ENCODE results near the gene TNP1.

Gene TNP1, protein sequence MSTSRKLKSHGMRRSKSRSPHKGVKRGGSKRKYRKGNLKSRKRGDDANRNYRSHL

DNA sequence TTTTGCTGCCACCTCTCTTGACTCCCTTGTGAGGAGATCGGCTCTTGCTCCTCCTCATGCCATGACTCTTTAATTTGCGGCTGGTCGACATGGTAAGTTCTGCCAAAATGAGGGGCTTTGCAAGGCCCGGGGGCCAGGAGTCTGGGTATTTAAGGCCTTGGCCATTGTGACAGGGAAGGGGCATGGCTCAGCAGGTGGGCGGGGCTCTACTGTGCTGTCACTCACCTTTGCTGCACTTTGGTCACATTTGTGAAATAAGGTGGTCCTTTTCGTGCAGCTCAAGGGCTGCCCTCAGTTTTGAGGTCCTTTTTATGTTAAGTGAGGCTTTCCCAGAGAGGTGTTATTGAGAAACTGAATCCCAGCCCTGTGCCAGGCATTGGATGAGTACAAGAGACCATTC is at the start of gene TNP1:
TSS of gene TNP1 (minus strand) at position 121 of the 400 bp plus-strand sequence. CDS start at position 91, 30 bp downstream.
- no peak for DNase-seq (ENCODE audit: low spot score)

DNA sequence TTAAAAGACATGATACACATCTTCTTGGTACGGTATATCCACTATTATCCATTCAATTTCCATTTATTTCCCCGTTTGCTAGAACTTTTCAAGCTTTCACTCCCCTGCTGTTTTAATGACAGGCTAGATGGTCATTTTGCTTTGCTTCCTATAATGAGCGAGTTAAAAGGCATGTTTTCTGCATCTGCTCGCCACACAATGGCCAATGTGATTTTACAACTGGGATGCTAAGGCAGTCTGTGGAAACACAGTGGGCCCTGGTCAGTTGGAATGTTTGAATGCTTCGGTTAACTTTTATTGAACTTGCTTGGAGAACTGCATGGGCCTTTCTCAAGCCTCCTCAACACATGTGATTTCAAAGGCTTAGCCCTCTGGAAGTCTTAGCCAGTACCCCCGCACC is 48.4 kb upstream of the TNP1 start:
- DNase-seq (ENCODE audit: low spot score) = no peak

DNA sequence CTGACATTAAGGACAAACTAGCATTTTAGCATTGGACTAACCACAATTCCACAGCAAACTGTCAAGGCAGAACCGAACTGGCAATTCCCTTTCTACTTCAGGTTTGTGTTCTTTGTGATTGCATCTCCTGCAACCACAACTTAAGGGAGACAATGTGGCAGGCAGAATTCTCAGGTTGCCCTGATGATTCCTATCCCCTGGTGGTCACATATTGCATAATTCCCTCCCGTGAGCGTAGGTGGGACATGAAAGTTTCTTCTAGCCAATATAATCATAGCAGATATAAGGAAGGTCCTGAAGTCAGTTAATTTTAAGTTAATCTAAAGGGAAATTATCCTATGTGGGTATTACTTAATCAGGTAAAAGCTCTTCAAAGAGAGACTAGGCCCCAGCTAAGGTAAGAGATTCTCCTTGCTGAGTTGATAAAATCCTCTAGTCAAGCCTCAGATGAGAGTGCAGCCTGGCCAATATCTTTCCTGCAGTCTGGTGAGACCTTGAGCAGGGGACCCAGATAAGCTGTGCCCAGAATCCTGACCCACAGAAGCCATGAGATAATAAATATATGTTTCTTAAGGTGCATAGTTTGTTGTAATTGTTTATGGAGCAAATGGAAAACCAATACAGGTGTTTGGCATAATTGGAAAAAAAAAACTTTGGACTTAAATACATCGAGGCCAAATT is 45.9 kb upstream of the TNP1 start:
- no peak for DNase-seq (ENCODE audit: low spot score)

DNA sequence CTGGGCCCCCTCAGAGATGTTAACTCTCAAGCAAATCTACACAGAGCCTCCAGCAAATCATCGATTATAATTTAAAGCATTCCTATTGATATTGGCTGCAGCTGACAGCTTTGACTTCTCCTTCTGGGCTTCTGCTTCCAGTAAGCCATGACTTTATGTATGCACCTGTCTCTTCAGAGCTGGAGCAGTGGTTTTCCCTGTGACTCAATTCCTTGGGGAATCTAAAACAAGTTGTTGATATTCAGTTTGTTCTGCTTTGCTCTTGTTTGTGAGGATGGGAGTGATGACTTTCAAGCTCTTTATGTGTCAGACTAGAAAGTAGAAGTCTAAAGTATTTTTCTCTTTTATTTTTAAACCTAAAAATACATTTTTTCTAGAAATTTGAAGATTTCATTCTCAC is 45.1 kb upstream of the TNP1 start:
- no peak for DNase-seq (ENCODE audit: low spot score)

DNA sequence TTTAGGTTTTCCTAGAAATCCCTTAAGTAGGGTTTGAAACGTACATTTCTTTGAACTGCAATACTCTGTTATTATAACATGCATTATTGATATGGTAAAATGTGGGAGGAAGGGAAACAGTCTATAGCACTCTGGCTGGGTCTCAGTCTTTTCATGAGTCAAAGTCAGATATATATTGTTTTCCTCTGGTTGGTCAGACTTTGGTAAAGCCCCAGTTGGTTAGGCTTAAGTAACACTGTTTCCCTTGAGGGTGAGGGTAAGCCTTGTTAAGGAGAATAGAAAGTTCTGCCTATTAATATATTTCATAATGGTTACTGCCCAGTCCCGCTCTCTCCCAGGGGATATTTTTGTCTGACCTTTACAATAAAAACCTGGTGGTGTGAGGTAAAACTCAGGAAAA is 44.7 kb upstream of the TNP1 start:
- no peak for DNase-seq (ENCODE audit: low spot score)

DNA sequence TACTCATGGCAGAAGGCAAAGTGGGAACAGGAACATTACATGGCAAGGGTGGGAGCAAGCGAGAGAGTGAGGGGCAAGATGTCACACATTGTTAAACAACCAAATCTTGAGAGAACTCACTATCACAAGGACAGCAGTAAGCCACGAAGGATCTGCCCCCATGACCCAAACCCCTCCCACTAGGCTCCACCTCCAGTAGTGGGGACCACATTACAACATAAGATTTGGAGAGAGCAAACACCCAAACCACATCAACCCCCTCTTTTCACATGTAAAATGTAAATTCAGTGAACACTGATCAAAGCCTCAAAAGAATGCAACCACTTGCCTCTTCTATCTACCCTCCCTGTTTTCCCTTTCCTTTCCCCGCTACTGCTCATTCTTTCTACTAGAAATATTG is 43.6 kb upstream of the TNP1 start:
- DNase-seq (ENCODE audit: low spot score) = no peak

DNA sequence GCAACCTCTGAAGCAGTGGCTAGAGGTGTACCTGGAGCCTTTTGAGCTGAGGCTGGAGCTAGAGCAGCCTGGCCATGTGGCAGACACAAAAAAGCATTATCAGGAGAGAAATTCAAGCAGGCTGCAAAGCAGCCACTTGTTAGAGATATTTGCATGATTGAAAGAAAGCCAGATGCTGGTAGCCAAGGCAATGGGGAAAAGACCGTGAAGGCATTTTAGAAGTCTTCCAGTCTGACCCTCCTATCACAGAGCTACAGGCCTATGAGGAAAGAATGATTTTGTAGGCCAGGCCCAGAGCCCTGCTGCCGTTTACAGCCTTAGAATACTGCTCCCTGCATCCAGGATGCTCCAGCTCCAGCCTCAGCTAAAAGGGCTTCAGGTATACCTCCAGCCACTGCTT is 41.4 kb upstream of the TNP1 start:
- DNase-seq (ENCODE audit: low spot score) = no peak

DNA sequence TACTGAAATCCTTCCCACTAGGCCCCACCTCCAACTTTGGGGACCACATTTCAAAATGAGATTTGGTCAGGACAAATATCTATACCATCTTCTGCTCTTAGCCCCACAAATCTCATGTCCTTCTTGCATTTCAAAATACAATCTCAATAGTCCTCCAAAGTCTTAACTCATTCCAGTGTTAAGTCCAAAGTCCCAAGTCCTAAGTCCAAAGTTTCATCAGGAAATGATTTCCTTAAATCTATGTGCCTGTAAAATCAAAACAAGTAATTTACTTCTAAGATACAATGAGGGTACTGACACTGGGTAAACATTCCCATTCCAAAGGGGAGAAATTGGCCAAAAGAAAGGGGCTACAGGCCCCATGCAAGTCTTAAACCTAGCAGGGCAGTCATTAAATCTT is 40.5 kb upstream of the TNP1 start:
- no peak for DNase-seq (ENCODE audit: low spot score)

DNA sequence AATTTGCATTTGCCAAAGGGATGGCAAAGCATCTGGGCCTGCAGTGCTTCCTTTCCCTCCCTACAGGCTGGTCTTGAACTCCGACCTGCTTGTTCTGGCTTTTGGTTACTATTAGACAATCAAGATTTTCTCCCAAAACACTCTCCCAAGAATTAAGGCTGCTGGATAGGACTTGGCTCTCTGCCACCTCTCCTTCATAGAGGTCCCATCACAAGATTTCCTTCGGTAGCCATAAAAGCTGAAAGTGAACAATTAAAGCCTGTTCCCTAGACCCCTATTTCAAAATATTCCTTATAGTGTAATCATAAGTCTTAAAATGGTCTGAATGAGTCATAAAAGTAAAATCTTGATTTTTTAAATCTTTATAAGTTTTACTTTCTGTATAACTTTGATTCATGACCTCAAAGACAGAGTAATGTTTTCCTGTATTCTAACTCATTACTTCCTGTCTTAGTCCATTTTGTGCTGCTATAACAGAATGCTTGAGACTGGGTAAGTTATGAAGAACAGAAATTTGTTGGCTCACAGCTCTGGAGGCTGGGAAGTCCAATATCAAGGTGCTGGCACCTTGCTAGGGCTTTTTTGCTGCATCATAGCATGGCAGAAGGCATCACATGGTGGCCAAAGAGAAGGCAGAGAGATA is 37.8 kb upstream of the TNP1 start:
- no peak for DNase-seq (ENCODE audit: low spot score)

DNA sequence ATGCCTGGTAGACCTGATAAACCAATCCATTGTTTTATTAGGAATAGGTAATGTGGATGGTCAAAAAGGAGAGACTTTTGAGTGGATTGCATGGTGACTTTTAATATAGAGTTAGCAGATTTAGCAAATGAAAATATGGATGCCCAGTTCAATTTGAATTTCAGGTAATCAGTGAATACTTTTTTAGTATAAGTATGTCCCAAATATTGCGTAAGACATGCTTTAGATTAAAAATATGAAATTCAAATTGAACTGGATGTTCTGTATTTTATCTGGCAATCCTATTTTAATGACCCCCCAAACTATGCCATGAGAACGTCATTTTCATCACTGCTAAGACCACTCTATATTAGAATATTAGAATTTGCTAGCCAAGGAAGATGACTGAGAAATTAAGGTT is 30.3 kb upstream of the TNP1 start:
- DNase-seq (ENCODE audit: low spot score) = no peak

DNA sequence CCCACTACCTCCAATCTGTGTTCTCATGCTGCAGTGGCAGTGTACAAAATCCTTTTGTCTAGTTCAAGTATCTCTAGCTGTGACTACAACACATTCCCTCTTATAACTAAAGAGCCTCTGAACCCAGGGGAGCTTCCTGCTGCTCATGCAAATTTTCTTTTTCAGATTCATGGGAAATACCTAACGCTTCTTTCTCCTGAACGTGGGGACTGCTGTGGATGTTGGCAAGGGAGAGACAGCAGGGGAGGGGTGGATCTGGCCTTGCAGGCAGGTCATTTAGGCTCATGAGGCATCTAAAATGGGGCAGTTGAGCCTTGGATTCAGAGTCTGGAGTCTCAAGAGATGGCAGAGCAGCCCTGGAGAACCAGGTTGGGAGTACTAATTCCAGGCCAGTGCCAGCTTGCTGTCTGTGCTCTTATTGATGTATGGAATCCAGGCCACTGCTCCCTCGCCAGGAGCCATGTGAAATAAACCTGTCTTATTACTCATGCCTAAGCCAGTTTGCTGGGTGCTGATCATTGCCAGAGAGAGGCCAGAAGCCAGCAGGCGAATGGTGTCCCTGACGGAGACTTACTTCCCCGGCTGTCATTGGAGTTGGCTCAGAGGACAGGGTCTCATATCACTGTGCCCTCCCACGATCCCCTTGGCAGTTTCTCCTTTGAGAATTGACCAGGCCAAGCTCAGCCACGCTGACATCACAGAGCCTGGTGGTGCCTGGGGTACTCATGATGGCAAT is 29.2 kb upstream of the TNP1 start:
- no peak for DNase-seq (ENCODE audit: low spot score)

DNA sequence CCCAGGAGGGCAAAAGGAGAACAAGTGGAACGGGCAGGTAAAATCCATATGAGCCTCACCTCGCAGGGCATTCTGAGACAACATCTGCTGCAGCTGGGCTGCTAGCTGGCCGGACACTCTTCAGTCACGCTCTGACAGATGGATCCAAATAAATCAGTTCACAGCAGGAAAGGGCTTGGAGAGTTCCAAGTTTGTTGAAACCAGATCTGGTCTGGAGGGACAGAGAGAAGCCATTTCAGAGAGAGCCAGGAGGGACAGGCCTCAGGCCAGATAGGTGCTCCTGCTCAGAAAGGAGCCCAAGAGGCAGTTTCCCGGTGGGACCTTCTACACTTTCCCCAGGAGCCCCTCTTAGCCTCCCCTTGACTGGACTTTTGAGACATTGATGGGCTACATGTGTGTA is 28.2 kb upstream of the TNP1 start:
- DNase-seq (ENCODE audit: low spot score) = no peak

DNA sequence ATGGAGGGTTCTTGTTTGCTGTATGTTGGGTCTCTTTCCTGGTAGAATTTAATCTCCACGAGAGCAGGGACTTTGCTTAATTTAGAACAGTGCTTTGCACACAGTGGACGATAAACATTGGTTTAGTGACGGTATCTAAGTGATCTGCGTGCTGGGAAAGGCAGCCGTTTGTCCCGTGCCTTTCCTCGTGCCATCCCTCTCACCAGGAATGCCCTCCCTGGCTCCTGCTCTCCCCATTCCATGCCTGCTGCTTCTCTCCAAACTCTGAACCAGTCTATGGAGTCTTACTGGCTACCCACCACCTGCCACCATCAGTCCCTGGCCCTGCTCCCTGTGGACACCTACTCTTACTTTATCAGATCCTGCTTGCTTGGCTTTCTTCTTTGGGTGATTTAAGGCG is 27.3 kb upstream of the TNP1 start:
- no peak for DNase-seq (ENCODE audit: low spot score)

DNA sequence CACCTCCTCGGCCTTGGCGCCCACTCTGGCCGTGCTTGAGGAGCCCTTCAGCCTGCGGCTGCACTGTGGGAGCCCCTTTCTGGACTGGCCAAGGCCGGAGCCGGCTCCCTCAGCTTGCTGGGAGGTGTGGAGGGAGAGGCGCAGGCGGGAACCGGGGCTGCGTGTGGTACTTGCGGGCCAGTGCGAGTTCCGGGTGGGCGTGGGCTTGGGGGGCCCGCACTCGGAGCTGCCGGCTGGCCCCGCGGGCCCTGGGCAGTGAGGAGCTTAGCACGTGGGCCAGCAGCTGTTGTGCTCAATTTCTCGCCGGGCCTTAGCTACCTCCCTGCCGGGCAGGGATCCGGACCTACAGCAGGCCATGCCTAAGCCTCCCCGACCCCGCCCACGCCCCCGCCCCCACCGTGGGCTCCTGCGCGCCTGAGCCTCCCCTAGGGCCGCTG is 25.3 kb upstream of the TNP1 start:
- no peak for DNase-seq (ENCODE audit: low spot score)

DNA sequence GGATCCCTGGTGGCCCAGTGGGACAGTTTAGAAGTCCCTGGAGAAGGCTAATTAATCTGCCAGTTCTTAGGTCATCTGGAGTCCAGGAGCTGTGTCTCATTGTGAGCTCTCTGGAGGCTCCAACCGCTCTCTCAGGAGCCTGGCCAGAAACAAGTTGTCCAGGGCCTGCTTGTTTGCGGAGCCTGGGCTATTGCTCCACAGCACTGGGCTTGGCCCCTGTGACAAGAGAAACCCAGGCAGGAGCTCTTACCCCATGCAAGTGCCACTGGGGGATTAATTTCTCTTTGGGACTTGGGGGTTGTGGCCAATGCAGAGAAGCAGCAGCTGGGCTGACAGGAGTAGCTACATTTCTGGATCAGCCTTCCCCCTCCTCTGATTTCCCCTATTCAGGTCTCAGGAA is 24.5 kb upstream of the TNP1 start:
- DNase-seq (ENCODE audit: low spot score) = no peak

DNA sequence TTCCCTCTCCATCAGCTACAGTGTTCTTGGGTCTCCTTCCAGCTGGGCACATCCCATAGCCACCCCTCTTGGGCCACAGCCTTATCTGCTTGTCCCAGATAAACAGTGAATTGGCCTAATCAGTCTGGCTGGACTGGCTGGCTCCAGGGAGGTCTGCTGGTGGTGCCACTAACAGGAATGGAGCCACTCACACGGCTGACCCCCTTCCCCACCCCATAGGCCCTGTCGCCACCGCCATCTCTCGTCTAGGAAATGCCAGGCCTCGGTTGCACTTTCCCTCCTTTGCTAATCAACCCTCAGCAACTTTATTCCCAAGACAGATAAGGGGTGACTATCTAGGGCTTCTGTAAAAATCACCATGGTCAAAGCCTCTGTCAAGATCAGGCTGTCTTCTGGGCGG is 23.0 kb upstream of the TNP1 start:
- no peak for DNase-seq (ENCODE audit: low spot score)

DNA sequence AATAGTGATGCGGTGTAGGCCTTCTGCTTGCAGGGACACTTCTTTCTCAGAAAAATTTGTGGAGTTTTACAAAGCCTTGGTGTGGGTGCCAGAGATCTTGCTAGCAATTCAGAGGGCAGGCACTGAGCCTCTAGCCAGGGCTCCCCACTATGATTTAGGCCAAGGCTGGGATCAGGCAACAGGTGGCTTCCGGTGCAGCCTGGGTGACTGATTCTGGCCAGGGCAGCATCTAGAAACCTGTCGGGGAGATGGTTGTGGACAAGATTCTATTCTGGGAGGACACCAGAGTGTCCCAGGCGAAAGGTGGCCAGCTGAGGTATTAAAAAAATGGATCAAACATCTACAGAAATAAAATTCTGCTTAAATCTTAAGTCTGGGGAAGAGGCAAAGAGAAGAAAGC is 21.5 kb upstream of the TNP1 start:
- no peak for DNase-seq (ENCODE audit: low spot score)

DNA sequence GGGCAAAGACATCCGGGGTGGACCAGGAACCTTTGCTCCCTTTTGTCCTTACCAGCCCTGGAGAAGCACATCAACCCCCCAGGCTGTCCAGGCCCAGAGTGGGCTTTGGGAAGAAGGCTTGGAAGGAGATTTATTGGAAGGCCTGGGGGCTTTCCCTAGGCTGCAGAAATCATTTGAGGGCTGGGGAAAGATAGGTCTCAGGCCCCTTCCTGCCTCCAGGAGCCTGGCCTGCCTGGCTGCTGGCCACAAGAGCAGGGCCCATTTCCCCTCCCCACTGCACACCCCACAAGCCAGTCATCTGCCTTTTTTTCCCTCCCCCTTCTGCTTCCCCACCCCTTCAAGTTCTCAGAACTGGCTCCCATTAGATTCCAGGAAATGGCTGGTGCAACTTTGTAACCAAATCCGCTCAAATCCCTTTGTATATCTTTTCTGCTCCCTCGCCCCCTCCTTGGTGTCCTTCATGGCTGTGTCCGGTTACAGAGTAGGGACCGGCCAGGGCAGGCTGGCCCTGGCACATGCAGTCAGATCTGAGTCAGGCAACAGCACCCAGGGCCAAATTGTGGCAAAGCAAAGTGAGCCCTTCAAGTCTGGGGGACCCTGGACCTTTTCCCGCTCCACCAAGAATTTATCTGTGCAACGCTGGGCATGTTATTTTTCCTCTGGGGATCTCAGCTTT is 20.8 kb upstream of the TNP1 start:
- no peak for DNase-seq (ENCODE audit: low spot score)

DNA sequence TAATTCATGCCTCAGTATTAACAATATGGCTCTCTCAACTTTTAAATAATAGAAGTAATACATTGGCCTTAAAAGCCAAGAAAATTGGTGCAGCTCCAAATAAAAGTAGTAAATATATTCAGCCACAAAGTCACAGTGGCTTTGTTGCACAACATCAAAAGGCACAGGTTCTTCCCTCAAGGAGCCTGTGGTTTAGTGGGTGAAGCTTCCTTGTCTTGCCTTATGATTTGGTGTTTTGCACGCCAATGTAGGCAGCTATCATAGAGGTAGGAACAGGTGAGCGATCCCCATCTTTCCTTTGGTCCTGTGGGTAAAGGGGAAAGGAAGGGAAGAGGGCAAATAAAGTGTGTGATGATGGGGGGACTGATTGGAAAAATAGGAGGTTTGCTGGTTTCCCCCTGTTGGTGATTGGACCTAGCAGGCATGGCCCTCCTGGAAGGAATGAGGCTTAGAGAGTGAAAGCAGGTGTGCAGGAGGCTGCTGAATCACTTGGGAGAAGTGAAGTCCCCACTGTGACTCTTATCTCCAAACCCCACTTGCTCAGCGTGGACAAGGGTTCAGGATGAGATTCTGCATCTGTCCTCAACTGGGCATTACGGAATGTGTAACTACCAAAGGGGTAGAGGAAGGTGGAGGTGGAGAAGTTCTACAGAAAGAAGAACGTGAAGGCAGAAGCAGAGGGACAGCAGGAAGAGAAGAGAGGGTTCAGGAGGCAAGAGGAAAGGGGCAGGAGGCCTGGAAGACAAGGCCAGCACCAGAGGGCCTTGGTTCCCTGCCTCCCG is 20.1 kb upstream of the TNP1 start:
- DNase-seq (ENCODE audit: low spot score) = no peak

DNA sequence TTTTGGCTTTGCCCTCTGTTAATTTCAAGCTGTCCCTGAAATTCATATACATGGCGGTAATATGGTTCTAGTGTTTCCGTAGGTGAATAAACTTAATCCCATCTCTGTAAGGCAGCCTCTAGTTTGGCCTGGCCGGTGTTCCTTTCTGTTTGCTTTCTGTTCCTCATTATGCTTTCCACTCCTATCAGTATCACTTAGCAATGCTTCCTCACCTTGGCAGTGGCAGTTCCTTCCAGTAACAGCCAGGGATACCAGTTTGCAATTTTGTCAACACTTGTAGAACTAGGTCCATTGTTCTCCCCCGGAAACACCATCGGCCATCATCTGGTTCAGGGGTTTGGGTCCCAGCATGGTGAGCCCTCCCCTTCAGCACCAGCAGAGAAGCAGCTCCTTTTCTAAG is 18.2 kb upstream of the TNP1 start:
- peak; percentile 15 for DNase-seq (ENCODE audit: low spot score)

DNA sequence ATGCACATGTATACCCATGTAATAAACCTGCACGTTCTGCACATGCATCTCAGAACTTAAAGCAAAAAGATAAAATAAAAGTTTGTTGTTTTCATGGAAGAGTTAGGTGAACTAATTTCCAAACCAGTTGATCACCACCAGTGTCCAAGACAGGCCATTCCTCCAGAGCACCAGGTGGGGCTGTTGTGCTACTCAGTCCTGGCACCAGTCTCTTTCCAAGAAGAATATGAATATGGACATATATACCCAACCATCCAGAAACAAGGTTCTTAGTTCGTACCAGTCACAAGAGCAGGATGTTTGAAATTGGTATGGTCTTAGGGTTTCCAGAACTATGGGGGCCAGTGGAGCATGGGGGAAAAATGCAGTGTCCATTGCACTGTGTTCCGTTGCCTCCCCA is 17.2 kb upstream of the TNP1 start:
- no peak for DNase-seq (ENCODE audit: low spot score)

DNA sequence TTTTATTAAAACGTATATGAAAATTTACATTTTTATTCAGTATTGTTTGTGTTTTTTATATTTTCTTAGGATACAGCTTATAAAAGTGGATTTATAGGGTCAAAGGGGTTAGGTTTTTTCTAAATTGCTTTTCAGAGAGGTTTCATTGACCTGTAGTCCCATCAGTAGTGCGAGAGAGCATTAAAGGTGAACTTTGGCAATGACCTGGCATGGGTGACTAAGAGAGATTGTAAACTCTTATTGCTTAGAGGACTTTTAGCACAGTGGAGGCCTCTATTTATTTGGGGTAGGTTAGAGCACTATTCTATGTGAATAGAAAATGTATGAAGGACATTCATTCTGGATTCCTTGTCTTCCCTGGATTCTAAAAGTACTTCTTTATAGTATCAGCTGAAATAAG is 16.0 kb upstream of the TNP1 start:
- DNase-seq (ENCODE audit: low spot score) = no peak

Measured in pons (tissue), 1 donor.